CD4-positive, alpha-beta T cell treated with Interferon gamma for 1 hour (primary cell): ENCODE measurements around the gene NF1.
"Not testable (repeated sequence)": the region's sequence is repeated elsewhere in the genome, so short reads cannot be mapped to it uniquely, and the experiment has no call there.

Experiments used
- DNase-seq: peaks from one replicate; pipeline ENCODE4 v3.0.0-alpha.2; 2020

The NF1 gene

DNA sequence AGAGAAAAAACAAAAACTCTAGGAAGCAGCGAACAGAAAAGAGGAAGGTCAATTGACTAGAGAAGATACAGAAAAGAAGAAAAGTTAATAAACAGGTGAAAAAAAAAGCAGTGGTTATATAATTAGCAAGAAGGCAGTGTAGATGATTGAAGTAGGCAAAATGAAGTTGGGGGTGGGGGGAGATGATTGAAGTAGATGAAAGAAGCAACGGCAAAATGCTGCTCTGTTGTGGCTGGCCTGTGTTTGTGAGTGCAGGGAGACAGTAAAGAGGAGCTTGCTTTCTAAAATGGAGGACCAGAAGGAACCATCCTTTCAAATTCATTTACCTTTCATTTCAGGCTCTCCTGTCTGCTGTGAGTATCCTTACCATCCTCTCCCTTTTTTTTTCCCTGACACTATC lies 215.5 kb downstream of the NF1 start:
- peak; percentile 78 for DNase-seq

DNA sequence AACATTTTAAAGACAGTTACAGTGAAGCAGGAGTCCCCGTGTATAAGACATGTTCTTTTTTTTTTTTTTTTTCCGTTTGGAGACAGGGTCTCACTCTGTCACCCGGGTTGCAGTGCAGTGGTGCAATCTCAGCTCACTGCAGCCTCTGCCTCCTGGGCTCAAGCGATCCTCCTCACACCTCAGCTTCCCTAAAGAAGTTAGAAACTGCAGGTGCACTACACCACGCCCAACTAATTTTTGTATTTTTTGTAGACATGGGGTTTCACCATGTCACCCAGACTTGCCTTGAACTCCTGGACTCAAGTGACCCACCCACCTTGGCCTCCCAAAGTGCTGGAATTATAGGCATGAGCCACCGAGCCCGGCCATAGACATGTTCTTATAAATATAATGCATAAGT lies 216.1 kb downstream of the NF1 start:
- peak; percentile 26 for DNase-seq

DNA sequence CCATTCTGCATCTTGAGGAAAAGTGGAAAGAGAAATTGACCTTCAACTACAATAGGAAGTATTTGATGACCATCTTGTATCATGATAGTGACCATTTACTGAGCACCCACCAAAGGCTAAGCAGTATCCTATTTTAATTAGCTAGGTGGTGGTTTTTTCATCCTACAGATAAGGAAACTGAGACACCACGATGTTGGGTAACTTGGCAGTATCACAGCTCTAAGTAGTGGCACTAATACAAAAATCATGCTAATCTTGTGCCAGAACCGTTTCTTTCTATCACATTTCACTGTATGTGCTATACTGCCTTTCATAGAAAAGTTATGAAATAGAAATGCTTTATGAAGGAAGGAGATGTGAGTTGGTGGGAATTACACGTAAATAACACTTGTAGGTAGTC lies 216.7 kb downstream of the NF1 start:
- no peak for DNase-seq

GRCh38 chr17:31312223-31312622 lies 217.4 kb downstream of the NF1 start:
- peak; percentile 42 for DNase-seq

GRCh38 chr17:31313982-31314781 lies 219.4 kb downstream of the NF1 start, which contains the start of gene EVI2B:
EVI2B (minus strand) TSS chr17:31314054; CDS start chr17:31305609, 8,445 bp downstream.
- no peak for DNase-seq

GRCh38 chr17:31314782-31315100 lies 220.0 kb downstream of the NF1 start:
- no peak for DNase-seq

GRCh38 chr17:31318298-31318801 lies 223.6 kb downstream of the NF1 start:
- DNase-seq: peak; percentile 67

- DNase-seq: no peak
Measured at GRCh38 chr17:31318851-31319661, 224.3 kb downstream of the NF1 start.

DNA sequence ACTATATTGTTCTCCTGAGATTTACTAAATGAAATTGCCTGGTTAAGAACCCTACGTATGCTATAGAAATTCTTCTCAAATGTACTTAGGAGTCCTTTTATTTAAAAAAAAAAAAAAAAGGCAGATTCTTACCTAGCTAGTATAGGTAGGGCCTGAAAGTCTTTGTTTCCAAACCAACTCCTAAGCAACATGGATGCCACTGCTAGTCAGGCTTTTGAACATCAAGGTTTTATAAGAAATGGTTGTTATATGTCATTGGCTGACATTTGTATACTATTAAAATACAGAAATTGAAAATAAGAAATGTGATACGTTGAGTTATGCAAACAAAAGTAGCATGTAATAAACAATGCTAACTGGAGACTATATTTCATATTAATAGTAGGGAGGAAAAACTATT lies 225.5 kb downstream of the NF1 start:
- no peak for DNase-seq

DNA sequence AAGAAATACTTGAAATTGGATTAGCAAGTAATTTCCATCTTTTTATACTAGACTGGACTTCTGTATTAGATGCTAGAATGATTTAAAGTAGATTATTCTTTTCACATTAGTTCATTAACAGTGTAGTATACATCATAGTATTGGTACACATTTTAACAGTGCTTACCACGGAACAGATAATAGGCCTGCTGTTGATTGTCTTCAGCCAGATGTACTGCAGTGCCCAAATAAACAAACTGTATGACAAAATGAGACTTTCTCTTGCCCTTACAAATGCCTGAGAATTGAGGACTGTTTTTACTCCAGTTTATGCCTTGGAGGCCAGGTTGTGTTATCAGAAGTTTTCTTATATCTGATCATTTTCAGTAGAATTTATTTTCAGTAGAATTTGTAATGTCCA lies 226.0 kb downstream of the NF1 start:
- no peak for DNase-seq

GRCh38 chr17:31321481-31321880 lies 226.7 kb downstream of the NF1 start, which contains the start of gene EVI2A:
EVI2A (minus strand) TSS chr17:31321622; CDS start chr17:31319013, 2,609 bp downstream.
- peak; percentile 87 for DNase-seq

DNA sequence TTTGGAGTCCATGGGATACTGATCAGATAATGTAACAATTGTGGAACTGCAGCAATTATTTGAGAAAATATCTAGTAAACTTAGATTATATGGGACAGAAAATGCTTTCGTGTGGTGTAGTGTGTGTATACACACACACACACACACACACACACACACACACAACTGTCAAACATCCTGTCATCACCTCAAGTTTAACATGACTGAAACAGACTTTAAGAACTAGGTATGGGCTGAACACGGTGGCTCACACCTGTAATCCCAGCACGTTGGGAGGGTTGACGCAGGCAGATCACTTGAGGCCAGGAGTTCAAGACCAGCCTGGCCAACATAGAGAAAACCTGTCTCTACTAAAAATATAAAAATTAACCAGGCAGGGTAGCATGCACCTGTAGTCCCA lies 227.2 kb downstream of the NF1 start:
- peak; percentile 35 for DNase-seq

DNA sequence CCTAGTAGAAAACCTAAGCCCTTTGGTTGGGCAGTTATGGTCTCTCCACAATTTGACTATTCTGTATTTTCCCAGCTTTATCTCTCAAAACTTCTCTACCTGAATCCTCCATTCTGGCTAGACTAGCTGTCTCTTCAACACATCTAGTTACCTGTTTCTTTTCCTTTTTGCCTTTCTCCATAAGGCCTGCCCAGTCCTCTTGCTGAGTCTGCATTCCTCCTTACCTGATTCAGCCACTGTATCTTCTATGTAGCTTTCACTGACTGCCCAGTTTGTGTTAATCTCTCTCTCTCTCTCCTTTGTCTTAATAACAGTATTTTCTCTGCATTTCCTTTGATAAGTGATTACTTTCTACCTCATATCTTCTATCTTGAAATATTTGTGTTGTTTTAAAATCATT lies 228.8 kb downstream of the NF1 start:
- no peak for DNase-seq

GRCh38 chr17:31327534-31328159 lies 232.9 kb downstream of the NF1 start:
- no peak for DNase-seq

- no peak for DNase-seq
Measured at GRCh38 chr17:31328160-31328535, 233.4 kb downstream of the NF1 start.

GRCh38 chr17:31329221-31329620 lies 234.4 kb downstream of the NF1 start:
- no peak for DNase-seq

DNA sequence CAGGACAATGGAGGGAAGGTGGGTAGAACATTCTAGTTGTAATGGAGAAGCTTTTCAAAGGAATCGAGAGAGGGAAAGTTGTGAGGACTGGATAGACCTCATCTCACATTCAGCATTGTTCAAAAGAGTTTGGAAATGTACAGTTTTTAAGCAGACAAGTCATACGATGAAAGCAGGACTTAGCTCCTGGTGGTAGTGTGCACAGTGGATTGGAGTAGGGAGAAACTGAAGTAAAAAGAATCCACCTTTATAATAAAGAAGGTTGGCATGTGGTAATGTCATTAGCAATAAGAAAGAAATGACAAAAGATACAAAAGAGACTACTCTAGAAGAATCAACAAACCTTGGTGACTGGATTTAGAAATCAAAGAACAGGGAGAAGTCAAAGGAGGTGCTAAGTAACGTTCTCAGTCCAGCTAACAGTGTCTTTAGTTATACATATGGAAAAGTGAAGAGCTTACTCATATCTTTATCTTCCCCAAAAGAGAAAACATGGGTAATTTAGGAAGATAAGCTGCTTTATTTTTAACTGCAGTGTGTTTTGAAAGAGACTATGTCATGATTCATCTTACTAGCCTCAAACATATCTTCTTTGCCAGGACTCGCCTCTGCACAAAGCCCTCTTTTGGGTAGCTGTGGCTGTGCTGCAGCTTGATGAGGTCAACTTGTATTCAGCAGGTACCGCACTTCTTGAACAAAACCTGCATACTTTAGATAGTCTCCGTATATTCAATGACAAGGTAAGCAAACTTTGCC lies 245.3 kb downstream of the NF1 start:
- no peak for DNase-seq

DNA sequence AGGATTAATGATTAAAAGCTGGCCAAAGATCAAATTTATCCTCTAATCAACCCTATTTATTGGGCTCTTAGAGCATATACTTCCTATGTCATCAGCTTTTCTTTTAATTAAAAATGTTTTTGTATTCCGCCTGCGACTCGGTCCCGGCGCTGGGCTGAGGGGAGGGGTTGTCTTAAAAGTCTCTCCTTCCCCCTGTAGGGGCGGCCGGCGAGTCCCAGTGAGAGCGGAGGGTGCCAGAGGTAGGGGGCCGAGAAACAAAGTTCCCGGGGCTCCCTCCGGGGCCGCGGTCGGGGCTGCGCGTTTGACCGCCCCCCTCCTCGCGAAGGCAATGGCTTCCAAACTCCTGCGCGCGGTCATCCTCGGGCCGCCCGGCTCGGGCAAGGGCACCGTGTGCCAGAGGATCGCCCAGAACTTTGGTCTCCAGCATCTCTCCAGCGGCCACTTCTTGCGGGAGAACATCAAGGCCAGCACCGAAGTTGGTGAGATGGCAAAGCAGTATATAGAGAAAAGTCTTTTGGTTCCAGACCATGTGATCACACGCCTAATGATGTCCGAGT lies 250.5 kb downstream of the NF1 start:
- DNase-seq: not testable (repeated sequence)

DNA sequence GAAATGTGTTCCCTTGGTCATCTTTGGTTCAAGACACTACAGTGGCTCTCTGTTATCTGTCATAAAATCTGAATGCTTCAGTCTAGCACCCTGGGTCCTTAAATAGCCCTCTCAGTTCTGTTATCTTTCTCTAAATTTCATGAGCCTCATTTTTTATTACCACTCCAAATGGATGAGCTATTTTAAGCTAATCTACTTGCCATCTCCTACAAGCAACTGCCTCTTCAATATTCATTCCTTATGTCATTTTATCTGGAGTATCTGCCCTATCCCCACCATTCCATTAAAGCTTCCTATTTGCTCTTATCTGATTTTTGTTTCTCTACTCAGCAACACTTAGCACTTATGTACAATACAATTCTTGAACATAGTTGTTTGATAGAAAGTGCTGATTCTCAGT lies 254.7 kb downstream of the NF1 start:
- no peak for DNase-seq

GRCh38 chr17:31355935-31356334 lies 261.2 kb downstream of the NF1 start:
- no peak for DNase-seq

- DNase-seq: no peak
Measured at GRCh38 chr17:31357091-31357490, 262.3 kb downstream of the NF1 start.

DNA sequence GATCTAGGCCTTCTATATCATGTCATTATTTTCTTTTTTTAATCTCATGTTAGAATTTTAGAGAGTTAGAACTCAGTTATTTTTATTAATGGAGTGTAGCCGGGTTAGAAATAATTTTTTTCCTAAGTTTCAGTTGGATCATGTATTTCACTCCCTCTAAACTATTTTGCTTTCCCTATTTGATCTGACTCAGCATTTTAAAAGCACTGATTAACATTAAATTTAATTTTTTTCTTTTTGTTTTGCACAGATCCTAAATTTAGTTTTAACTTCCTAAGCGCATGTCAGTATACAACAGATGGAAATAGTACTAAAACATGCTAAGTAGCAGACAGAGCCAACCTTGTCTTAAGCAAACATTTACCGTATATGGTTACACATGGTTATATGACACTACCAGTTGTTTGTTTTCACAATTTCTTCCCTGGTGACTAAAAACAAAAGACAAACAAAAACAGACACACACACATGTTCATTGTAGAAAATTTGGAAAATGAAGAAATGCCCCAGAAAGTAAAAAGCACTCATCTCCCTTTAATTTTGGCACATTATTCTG lies 263.1 kb downstream of the NF1 start:
- no peak for DNase-seq
